Liver (tissue), 9 donors: ENCODE measurements around the gene CDKN2D. TPM values are rescaled to one million over a fixed set of nuclear protein-coding genes. Genes with fewer than 3 reads are reported as not detected.

Source experiments
- DNase-seq: peaks from one replicate; pipeline ENCODE4 v3.0.0-alpha.2; 2017; ENCODE audit warnings: low spot score
- H3K27ac ChIP-seq, 2 donors: one replicate each; pipeline ENCODE4 v1.7.0; 2013; ENCODE audit warnings: inconsistent platforms in 2 of 2, low read length in 2 of 2, control low read depth in 1 of 2, low read depth in 1 of 2, mild to moderate bottlenecking in 1 of 2
- H3K27me3 ChIP-seq, 4 donors: one replicate each; pipeline versions ENCODE4 v1.6.1 to v1.7.0; 2013; ENCODE audit warnings: low read length in 3 of 4, inconsistent platforms in 1 of 4, mild to moderate bottlenecking in 1 of 4, moderate library complexity in 1 of 4; ENCODE audit not compliant: control insufficient read depth in 4 of 4, insufficient read depth in 4 of 4
- H3K36me3 ChIP-seq, 4 donors: one replicate each; pipeline versions ENCODE4 v1.6.1 to v1.7.0; 2013; ENCODE audit warnings: low read length in 3 of 4, mild to moderate bottlenecking in 3 of 4, low read depth in 1 of 4, moderate library complexity in 1 of 4; ENCODE audit not compliant: control insufficient read depth in 4 of 4, insufficient read depth in 3 of 4
- H3K4me1 ChIP-seq, 4 donors: one replicate each; pipeline versions ENCODE4 v1.6.1 to v1.7.0; 2013; ENCODE audit warnings: low read length in 3 of 4, mild to moderate bottlenecking in 3 of 4, moderate library complexity in 1 of 4; ENCODE audit not compliant: control insufficient read depth in 4 of 4, insufficient read depth in 4 of 4
- H3K4me3 ChIP-seq, 3 donors: one replicate each; pipeline versions ENCODE4 v1.6.1 to v1.7.0; 2013; ENCODE audit warnings: low read length in 3 of 3, control low read depth in 1 of 3, low read depth in 1 of 3, mild to moderate bottlenecking in 1 of 3
- H3K9ac ChIP-seq, 2 donors: one replicate each; pipeline ENCODE4 v1.7.0; 2013; ENCODE audit warnings: low read length in 2 of 2, mild to moderate bottlenecking in 2 of 2, moderate library complexity in 2 of 2, control low read depth in 1 of 2, low read depth in 1 of 2
- H3K9me3 ChIP-seq, 4 donors: one replicate each; pipeline versions ENCODE4 v1.6.1 to v1.7.0; 2013; ENCODE audit warnings: low read length in 3 of 4; ENCODE audit not compliant: control insufficient read depth in 4 of 4
- EGR1 ChIP-seq, 2 donors: IDR thresholded peaks; 2 replicates each; pipeline ENCODE4 v1.6.1; 2016 to 2018; ENCODE audit warnings: antibody characterized with exemption in 2 of 2, low read depth in 2 of 2
- FOXA1 ChIP-seq: IDR thresholded peaks from 2 replicates; pipeline ENCODE4 v1.6.1; 2016; ENCODE audit warnings: antibody characterized with exemption
- FOXA2 ChIP-seq: IDR thresholded peaks from 2 replicates; pipeline ENCODE4 v1.6.1; 2016; ENCODE audit warnings: antibody characterized with exemption
- HNF4A ChIP-seq, 2 donors: conservative IDR thresholded peaks; 2 replicates each; pipeline ENCODE4 v1.6.1; 2016; ENCODE audit warnings: antibody characterized with exemption in 2 of 2, mild to moderate bottlenecking in 2 of 2
- HNF4G ChIP-seq: IDR thresholded peaks from 2 replicates; pipeline ENCODE4 v1.6.1; 2016; ENCODE audit warnings: antibody characterized with exemption
- JUND ChIP-seq, 2 donors: IDR thresholded peaks; 2 replicates each; pipeline ENCODE4 v1.6.1; 2016; ENCODE audit warnings: antibody characterized with exemption in 2 of 2
- NR2F2 ChIP-seq: IDR thresholded peaks from 2 replicates; pipeline ENCODE4 v1.6.1; 2016; ENCODE audit warnings: antibody characterized with exemption
- RAD21 ChIP-seq, 2 donors: IDR thresholded peaks; 2 replicates each; pipeline ENCODE4 v1.6.1; 2016; ENCODE audit warnings: antibody characterized with exemption in 2 of 2, mild to moderate bottlenecking in 2 of 2
- RXRA ChIP-seq, 2 donors: IDR thresholded peaks; 2 replicates each; pipeline ENCODE4 v1.6.1; 2017 to 2018; ENCODE audit warnings: antibody characterized with exemption in 2 of 2, mild to moderate bottlenecking in 1 of 2
- SP1 ChIP-seq: IDR thresholded peaks from 2 replicates; pipeline ENCODE4 v1.6.1; 2018; ENCODE audit warnings: antibody characterized with exemption, mild to moderate bottlenecking
- TAF1 ChIP-seq: conservative IDR thresholded peaks from 2 replicates; pipeline ENCODE4 v1.6.1; 2016; ENCODE audit warnings: antibody characterized with exemption, mild to moderate bottlenecking
- YY1 ChIP-seq: IDR thresholded peaks from 2 replicates; pipeline ENCODE4 v1.6.1; 2016; ENCODE audit warnings: antibody characterized with exemption, mild to moderate bottlenecking
- WGBS: extraction: QIAGEN DNeasy Blood & Tissue Kit; methylation state at CpG from one replicate; pipeline ENCODE4 v1.1.7; 2013; 5-methylcytosine and 5-hydroxymethylcytosine counted together
- polyA plus RNA-seq, 2 donors: library from polyadenylated mRNA; stranded (reverse) in 1 of 2; unstranded in 1 of 2; fragments of 200-250 nt in 1 of 2; fragments of >200 nt in 1 of 2; fragmentation: Nextera tagmentation in 1 of 2; extraction: Ambion mirVana in 1 of 2; gene quantifications; one replicate each; pipeline versions ENCODE4 v1.2.1 to v1.2.3, GENCODE V29; 2013 to 2015
- total RNA-seq, 2 donors: library from RNA; depleted of rRNA; stranded (reverse); fragments of >200 nt; gene quantifications; one replicate each; pipeline ENCODE4 v1.2.3, GENCODE V29; 2014
- TF ChIP-seq, protein P1 (sequence below): IDR thresholded peaks from 2 replicates; pipeline ENCODE4 v1.6.1; 2016; ENCODE audit warnings: antibody characterized with exemption
- TF ChIP-seq, protein P2 (sequence below): IDR thresholded peaks from 2 replicates; pipeline ENCODE4 v1.6.1; 2016; ENCODE audit warnings: antibody characterized with exemption
- TF ChIP-seq, protein P3 (sequence below): IDR thresholded peaks from 2 replicates; pipeline ENCODE4 v1.6.1; 2016; ENCODE audit warnings: antibody characterized with exemption, mild to moderate bottlenecking
- TF ChIP-seq, protein P4 (sequence below): IDR thresholded peaks from 2 replicates; pipeline ENCODE4 v1.6.1; 2016; ENCODE audit warnings: antibody characterized with exemption
- TF ChIP-seq, protein P5 (sequence below): fragments of 150-350 bp; IDR thresholded peaks from 2 replicates; pipeline ENCODE4 v1.5.1; 2017; ENCODE audit warnings: improper control_type of control experiment, low read depth, low read length; ENCODE audit not compliant: missing input control
- donor health status: healthy.
- donor health status: healthy.
- donor health status: healthy.
- donor health status: healthy.
- donor health status: healthy.

Gene CDKN2D
- total and polyA plus RNA-seq, 4 donors: 1.6 to 86.4 (median 3.5) TPM

DNA sequence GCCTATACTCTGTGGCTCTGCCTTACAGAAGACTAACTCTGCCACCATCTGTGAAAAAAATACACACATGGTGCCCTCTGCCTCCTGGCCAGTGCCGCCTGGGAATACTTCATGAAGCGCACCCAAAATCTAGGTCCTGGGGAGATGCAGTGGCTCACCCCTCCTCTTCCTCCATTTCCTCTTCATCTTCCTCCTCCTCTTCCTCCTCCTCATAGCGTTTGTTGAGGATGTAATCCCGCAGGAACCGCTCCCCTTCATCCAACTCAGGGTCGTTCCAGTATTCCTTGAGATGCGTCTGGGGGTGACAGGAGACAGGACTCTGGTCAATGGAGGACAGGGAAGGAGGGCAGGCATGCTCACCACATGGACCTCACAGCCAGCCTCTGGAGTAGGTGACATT lies 8.6 kb downstream of the CDKN2D start:
- peaks cover 0 to 6% (median 4%) of the 10 kb centered on the region in 4 donors for H3K4me1 ChIP-seq
- no peaks in the 10 kb centered on the region for H3K9me3 ChIP-seq
- no peak for DNase-seq
- peaks cover 11 to 50% (median 24%) of the 10 kb centered on the region in 4 donors for H3K36me3 ChIP-seq
- no peak overlapping the region for H3K9ac ChIP-seq
- TF ChIP-seq, protein P1, sequence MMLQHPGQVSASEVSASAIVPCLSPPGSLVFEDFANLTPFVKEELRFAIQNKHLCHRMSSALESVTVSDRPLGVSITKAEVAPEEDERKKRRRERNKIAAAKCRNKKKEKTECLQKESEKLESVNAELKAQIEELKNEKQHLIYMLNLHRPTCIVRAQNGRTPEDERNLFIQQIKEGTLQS: no peak
- TF ChIP-seq, protein P2, sequence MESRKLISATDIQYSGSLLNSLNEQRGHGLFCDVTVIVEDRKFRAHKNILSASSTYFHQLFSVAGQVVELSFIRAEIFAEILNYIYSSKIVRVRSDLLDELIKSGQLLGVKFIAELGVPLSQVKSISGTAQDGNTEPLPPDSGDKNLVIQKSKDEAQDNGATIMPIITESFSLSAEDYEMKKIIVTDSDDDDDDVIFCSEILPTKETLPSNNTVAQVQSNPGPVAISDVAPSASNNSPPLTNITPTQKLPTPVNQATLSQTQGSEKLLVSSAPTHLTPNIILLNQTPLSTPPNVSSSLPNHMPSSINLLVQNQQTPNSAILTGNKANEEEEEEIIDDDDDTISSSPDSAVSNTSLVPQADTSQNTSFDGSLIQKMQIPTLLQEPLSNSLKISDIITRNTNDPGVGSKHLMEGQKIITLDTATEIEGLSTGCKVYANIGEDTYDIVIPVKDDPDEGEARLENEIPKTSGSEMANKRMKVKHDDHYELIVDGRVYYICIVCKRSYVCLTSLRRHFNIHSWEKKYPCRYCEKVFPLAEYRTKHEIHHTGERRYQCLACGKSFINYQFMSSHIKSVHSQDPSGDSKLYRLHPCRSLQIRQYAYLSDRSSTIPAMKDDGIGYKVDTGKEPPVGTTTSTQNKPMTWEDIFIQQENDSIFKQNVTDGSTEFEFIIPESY: no peak
- no peaks in the 10 kb centered on the region for H3K27me3 ChIP-seq
- 94% methylated on average over 7 of the region's 7 CpGs for WGBS
- H3K4me3 ChIP-seq: no peak overlapping the region
- H3K27ac ChIP-seq: no peak overlapping the region

DNA sequence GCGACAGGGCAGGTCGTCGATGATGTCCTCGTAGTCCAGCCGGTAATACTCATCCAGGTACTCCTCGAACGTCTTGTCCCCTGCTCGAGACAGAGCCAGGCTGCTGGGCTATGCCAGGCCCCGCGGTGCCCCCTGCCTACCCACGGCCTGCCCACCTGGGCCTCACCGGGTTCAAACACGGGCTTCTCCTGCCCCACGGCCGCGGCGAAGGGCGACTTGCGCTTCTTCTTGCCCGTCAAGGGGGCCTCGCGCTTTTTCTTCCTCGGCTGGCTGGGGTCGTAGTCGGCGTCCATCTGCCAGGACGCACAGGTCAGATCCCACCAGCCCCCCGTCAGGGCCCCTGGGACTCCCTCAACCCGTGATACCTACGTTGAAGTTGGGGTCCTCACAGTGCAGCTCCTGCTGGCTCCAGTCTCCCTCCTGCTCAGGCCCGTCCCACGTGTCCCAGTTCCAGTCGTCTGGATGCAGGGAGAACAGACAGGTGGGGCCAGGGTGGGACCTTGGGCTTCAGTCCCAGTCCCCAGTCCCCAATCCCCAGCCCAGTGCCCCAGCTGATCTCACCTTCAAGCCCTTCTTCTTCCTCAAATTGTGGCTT lies 11.1 kb downstream of the CDKN2D start:
- 96% methylated on average over 33 of the region's 33 CpGs for WGBS
- no peaks in the 10 kb centered on the region for H3K9me3 ChIP-seq
- H3K27me3 ChIP-seq: no peaks in the 10 kb centered on the region
- TF ChIP-seq RXRA (IDR thresholded peaks at IDR 0.05): no peak
- no peak for TF ChIP-seq EGR1 (IDR thresholded peaks at IDR 0.05; ENCODE audit: low read depth in 2 of 2)
- TF ChIP-seq, protein P3, sequence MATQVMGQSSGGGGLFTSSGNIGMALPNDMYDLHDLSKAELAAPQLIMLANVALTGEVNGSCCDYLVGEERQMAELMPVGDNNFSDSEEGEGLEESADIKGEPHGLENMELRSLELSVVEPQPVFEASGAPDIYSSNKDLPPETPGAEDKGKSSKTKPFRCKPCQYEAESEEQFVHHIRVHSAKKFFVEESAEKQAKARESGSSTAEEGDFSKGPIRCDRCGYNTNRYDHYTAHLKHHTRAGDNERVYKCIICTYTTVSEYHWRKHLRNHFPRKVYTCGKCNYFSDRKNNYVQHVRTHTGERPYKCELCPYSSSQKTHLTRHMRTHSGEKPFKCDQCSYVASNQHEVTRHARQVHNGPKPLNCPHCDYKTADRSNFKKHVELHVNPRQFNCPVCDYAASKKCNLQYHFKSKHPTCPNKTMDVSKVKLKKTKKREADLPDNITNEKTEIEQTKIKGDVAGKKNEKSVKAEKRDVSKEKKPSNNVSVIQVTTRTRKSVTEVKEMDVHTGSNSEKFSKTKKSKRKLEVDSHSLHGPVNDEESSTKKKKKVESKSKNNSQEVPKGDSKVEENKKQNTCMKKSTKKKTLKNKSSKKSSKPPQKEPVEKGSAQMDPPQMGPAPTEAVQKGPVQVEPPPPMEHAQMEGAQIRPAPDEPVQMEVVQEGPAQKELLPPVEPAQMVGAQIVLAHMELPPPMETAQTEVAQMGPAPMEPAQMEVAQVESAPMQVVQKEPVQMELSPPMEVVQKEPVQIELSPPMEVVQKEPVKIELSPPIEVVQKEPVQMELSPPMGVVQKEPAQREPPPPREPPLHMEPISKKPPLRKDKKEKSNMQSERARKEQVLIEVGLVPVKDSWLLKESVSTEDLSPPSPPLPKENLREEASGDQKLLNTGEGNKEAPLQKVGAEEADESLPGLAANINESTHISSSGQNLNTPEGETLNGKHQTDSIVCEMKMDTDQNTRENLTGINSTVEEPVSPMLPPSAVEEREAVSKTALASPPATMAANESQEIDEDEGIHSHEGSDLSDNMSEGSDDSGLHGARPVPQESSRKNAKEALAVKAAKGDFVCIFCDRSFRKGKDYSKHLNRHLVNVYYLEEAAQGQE: no peak
- TF ChIP-seq RAD21 (IDR thresholded peaks at IDR 0.05): no peak
- TF ChIP-seq, protein P4, sequence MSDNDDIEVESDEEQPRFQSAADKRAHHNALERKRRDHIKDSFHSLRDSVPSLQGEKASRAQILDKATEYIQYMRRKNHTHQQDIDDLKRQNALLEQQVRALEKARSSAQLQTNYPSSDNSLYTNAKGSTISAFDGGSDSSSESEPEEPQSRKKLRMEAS: no peak
- TF ChIP-seq FOXA1: no peak
- no peak for TF ChIP-seq NR2F2
- TF ChIP-seq JUND (IDR thresholded peaks at IDR 0.05): no peak
- no peak for TF ChIP-seq HNF4A (conservative IDR thresholded peaks at IDR 0.05)
- no peak for TF ChIP-seq SP1
- TF ChIP-seq TAF1: no peak
- TF ChIP-seq FOXA2: no peak
- no peak for TF ChIP-seq YY1
- TF ChIP-seq, protein P5, sequence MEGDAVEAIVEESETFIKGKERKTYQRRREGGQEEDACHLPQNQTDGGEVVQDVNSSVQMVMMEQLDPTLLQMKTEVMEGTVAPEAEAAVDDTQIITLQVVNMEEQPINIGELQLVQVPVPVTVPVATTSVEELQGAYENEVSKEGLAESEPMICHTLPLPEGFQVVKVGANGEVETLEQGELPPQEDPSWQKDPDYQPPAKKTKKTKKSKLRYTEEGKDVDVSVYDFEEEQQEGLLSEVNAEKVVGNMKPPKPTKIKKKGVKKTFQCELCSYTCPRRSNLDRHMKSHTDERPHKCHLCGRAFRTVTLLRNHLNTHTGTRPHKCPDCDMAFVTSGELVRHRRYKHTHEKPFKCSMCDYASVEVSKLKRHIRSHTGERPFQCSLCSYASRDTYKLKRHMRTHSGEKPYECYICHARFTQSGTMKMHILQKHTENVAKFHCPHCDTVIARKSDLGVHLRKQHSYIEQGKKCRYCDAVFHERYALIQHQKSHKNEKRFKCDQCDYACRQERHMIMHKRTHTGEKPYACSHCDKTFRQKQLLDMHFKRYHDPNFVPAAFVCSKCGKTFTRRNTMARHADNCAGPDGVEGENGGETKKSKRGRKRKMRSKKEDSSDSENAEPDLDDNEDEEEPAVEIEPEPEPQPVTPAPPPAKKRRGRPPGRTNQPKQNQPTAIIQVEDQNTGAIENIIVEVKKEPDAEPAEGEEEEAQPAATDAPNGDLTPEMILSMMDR: no peak
- TF ChIP-seq HNF4G: no peak
- H3K27ac ChIP-seq: no peak overlapping the region
- no peak overlapping the region for H3K4me3 ChIP-seq
- H3K36me3 ChIP-seq: peaks cover 21 to 67% (median 38%) of the 10 kb centered on the region in 4 donors
- H3K4me1 ChIP-seq: no peaks in the 10 kb centered on the region
- no peak for DNase-seq
- no peak overlapping the region for H3K9ac ChIP-seq
